22Rv1 (cell line): ENCODE results near the gene FAM13B.

Experiments used
- ZFX ChIP-seq: fragments of 450-650 bp; IDR thresholded peaks from 2 replicates; pipeline ENCODE4 v1.6.1; 2017; ENCODE audit warnings: antibody characterized with exemption, borderline replicate concordance
- TF ChIP-seq, protein P1 (sequence below): fragments of 450-650 bp; IDR thresholded peaks from 2 replicates; pipeline ENCODE4 v1.5.1; 2017; ENCODE audit warnings: mild to moderate bottlenecking

DNA sequence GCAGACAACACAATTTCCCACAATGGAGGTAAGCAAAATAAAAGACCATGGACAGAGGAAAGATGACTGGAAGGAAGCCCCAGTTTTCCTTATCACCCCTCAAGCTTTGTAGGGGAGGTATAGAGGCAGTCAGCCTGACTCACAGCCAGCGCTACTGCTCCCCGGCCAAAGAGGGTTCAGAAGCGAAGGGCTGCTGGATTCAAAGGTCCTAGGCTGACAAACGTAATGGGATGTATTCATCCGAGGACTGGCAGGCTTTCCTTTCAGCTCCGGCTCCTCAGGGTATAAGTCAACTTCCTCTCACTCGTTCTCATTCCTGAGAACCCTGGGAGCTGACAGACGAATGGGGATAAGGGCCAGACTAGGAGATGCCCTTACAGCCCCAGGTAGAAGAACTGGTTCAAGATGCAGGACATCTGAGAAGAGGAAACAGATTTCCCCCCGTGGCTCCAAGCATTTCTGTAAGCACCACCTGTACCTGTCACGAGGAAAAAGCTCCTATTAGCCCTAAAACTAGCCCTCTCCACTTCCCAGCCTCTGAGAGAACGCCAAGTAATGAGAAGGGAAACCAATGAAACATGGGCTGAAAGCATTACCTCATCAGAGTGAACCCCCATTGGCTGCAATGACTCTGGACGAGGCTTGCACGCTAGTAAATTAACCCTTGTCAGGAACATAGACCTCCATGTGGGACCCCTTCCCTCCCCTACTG is 22.1 kb upstream of the FAM13B start:
- TF ChIP-seq, protein P1, sequence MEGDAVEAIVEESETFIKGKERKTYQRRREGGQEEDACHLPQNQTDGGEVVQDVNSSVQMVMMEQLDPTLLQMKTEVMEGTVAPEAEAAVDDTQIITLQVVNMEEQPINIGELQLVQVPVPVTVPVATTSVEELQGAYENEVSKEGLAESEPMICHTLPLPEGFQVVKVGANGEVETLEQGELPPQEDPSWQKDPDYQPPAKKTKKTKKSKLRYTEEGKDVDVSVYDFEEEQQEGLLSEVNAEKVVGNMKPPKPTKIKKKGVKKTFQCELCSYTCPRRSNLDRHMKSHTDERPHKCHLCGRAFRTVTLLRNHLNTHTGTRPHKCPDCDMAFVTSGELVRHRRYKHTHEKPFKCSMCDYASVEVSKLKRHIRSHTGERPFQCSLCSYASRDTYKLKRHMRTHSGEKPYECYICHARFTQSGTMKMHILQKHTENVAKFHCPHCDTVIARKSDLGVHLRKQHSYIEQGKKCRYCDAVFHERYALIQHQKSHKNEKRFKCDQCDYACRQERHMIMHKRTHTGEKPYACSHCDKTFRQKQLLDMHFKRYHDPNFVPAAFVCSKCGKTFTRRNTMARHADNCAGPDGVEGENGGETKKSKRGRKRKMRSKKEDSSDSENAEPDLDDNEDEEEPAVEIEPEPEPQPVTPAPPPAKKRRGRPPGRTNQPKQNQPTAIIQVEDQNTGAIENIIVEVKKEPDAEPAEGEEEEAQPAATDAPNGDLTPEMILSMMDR: no peak
- TF ChIP-seq ZFX: no peak
